GM23248 (cell line): Measurements from ENCODE around the gene EMC10.

ENCODE experiments used
- EZH2 ChIP-seq: fragments of 200-600 bp; sonication (generic); IDR thresholded peaks from 2 replicates; pipeline ENCODE4 v1.6.1; 2018; ENCODE audit warnings: antibody characterized with exemption, mild to moderate bottlenecking; ENCODE audit not compliant: insufficient read depth, poor library complexity, severe bottlenecking
- EZH2phosphoT487 ChIP-seq: fragments of 200-600 bp; sonication (generic); IDR thresholded peaks from 2 replicates; pipeline ENCODE4 v1.6.1; 2018; ENCODE audit warnings: antibody characterized with exemption, moderate library complexity, mild to moderate bottlenecking, low read depth; ENCODE audit not compliant: insufficient read depth

- TF ChIP-seq EZH2phosphoT487, result no peak
- TF ChIP-seq EZH2, result no peak
Observed at GRCh38 chr19:50464348-50464747, 12.0 kb upstream of the EMC10 start.
